SHP77 treated with DMSO at 0.1 percent for 48 hours (cell line): ENCODE measurements around the gene TAMM41.
"Not testable (repeated sequence)": the region's sequence is repeated elsewhere in the genome, so short reads cannot be mapped to it uniquely, and the experiment has no call there.

Experiments
- DNase-seq: peaks from one replicate; lab custom pipeline; 2025; lab: John Stamatoyannopoulos, UW

Gene TAMM41

GRCh38 chr3:11764931-11765363, 81.7 kb downstream of the TAMM41 start:
- no peak for DNase-seq

- no peak for DNase-seq
Measured at GRCh38 chr3:11759996-11760395, 86.7 kb downstream of the TAMM41 start.

GRCh38 chr3:11757929-11758328, 88.8 kb downstream of the TAMM41 start:
- DNase-seq: no peak

- peak; percentile 12 for DNase-seq
Measured at GRCh38 chr3:11757441-11757875, 89.2 kb downstream of the TAMM41 start.

- no peak for DNase-seq
Measured at GRCh38 chr3:11755276-11755675, 91.4 kb downstream of the TAMM41 start.

- DNase-seq: not testable (repeated sequence)
Measured at GRCh38 chr3:11752254-11752653, 94.4 kb downstream of the TAMM41 start.

- not testable (repeated sequence) for DNase-seq
Measured at GRCh38 chr3:11748306-11748705, 98.4 kb downstream of the TAMM41 start.
